H1 (cell line): ENCODE results near the gene MRPS31.

Experiments used
- HDAC6 ChIP-seq: IDR thresholded peaks from one replicate; pipeline ENCODE4 v1.7.1; 2012; ENCODE audit warnings: low read depth, mild to moderate bottlenecking, inconsistent platforms, low read length, moderate library complexity
- SIX5 ChIP-seq: IDR thresholded peaks from 2 replicates; pipeline ENCODE4 v1.6.1; 2011; ENCODE audit warnings: mild to moderate bottlenecking, low read depth, low read length
- TBP ChIP-seq: IDR thresholded peaks from 2 replicates; pipeline ENCODE4 v1.6.1; 2011; ENCODE audit warnings: low read depth, low read length, improper control_type of control experiment

GRCh38 chr13:40749327-40749726, 21.7 kb downstream of the MRPS31 start:
- TF ChIP-seq HDAC6 = no peak
- TF ChIP-seq TBP = no peak
- TF ChIP-seq SIX5 = no peak
